WTC11 (cell line): ENCODE measurements around the gene USH1C.

Experiments
- ZNF138 ChIP-seq: sonication (generic); formaldehyde crosslinking; conservative IDR thresholded peaks from 2 replicates; pipeline ENCODE4 v1.8.1; 2022; ENCODE audit warnings: mild to moderate bottlenecking, moderate library complexity, missing genetic modification reagents
- ZNF232 ChIP-seq: sonication (generic); formaldehyde crosslinking; IDR thresholded peaks from 2 replicates; pipeline ENCODE4 v1.8.0; 2022; ENCODE audit warnings: mild to moderate bottlenecking, missing genetic modification reagents
- TF ChIP-seq, protein P1 (sequence below): fragments of 200-600 bp; IDR thresholded peaks from 2 replicates; pipeline ENCODE4 v1.8.0; 2022; ENCODE audit warnings: antibody characterized with exemption
- TF ChIP-seq, protein P2 (sequence below): sonication (generic); formaldehyde crosslinking; IDR thresholded peaks from 2 replicates; pipeline ENCODE4 v1.8.0; 2023; ENCODE audit warnings: mild to moderate bottlenecking, missing genetic modification reagents
- TF ChIP-seq, protein P3 (sequence below): sonication (generic); formaldehyde crosslinking; IDR thresholded peaks from 2 replicates; pipeline ENCODE4 v1.8.1; 2023; ENCODE audit warnings: mild to moderate bottlenecking, moderate library complexity, missing genetic modification reagents

DNA sequence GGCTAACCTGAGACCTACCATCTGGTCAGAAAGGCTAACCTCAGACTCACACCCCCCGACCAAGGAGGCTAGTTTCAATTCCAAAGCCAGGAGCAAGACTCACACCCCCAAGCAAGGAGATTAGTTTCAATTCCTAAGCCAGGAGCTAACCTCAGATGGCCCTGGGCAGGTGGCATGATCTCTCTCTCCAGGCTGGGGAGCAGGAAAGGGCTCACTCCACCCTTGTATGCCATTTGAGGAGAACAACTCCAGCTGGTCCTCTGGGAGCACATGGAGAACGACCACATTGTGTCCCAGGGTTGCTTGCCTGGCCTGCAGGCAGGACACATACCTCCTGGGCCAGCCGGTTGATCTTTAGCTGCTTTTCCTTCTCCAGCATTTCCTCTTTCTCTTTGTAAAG lies 32.6 kb downstream of the USH1C start:
- TF ChIP-seq, protein P1, sequence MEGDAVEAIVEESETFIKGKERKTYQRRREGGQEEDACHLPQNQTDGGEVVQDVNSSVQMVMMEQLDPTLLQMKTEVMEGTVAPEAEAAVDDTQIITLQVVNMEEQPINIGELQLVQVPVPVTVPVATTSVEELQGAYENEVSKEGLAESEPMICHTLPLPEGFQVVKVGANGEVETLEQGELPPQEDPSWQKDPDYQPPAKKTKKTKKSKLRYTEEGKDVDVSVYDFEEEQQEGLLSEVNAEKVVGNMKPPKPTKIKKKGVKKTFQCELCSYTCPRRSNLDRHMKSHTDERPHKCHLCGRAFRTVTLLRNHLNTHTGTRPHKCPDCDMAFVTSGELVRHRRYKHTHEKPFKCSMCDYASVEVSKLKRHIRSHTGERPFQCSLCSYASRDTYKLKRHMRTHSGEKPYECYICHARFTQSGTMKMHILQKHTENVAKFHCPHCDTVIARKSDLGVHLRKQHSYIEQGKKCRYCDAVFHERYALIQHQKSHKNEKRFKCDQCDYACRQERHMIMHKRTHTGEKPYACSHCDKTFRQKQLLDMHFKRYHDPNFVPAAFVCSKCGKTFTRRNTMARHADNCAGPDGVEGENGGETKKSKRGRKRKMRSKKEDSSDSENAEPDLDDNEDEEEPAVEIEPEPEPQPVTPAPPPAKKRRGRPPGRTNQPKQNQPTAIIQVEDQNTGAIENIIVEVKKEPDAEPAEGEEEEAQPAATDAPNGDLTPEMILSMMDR, result no peak
- TF ChIP-seq, protein P2, sequence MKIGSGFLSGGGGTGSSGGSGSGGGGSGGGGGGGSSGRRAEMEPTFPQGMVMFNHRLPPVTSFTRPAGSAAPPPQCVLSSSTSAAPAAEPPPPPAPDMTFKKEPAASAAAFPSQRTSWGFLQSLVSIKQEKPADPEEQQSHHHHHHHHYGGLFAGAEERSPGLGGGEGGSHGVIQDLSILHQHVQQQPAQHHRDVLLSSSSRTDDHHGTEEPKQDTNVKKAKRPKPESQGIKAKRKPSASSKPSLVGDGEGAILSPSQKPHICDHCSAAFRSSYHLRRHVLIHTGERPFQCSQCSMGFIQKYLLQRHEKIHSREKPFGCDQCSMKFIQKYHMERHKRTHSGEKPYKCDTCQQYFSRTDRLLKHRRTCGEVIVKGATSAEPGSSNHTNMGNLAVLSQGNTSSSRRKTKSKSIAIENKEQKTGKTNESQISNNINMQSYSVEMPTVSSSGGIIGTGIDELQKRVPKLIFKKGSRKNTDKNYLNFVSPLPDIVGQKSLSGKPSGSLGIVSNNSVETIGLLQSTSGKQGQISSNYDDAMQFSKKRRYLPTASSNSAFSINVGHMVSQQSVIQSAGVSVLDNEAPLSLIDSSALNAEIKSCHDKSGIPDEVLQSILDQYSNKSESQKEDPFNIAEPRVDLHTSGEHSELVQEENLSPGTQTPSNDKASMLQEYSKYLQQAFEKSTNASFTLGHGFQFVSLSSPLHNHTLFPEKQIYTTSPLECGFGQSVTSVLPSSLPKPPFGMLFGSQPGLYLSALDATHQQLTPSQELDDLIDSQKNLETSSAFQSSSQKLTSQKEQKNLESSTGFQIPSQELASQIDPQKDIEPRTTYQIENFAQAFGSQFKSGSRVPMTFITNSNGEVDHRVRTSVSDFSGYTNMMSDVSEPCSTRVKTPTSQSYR, result no peak
- TF ChIP-seq, protein P3, sequence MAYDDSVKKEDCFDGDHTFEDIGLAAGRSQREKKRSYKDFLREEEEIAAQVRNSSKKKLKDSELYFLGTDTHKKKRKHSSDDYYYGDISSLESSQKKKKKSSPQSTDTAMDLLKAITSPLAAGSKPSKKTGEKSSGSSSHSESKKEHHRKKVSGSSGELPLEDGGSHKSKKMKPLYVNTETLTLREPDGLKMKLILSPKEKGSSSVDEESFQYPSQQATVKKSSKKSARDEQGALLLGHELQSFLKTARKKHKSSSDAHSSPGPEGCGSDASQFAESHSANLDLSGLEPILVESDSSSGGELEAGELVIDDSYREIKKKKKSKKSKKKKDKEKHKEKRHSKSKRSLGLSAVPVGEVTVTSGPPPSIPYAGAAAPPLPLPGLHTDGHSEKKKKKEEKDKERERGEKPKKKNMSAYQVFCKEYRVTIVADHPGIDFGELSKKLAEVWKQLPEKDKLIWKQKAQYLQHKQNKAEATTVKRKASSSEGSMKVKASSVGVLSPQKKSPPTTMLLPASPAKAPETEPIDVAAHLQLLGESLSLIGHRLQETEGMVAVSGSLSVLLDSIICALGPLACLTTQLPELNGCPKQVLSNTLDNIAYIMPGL (CRISPR knock-in tag), result no peak
- TF ChIP-seq ZNF232 (CRISPR knock-in tag) (no peak), ZNF138 (CRISPR knock-in tag) (no peak)
